ENCODE data around the gene PIGZ.
A peak's percentile ranks its signal among the peaks of the same experiment; 100 is the strongest.

PIGZ gene

DNA sequence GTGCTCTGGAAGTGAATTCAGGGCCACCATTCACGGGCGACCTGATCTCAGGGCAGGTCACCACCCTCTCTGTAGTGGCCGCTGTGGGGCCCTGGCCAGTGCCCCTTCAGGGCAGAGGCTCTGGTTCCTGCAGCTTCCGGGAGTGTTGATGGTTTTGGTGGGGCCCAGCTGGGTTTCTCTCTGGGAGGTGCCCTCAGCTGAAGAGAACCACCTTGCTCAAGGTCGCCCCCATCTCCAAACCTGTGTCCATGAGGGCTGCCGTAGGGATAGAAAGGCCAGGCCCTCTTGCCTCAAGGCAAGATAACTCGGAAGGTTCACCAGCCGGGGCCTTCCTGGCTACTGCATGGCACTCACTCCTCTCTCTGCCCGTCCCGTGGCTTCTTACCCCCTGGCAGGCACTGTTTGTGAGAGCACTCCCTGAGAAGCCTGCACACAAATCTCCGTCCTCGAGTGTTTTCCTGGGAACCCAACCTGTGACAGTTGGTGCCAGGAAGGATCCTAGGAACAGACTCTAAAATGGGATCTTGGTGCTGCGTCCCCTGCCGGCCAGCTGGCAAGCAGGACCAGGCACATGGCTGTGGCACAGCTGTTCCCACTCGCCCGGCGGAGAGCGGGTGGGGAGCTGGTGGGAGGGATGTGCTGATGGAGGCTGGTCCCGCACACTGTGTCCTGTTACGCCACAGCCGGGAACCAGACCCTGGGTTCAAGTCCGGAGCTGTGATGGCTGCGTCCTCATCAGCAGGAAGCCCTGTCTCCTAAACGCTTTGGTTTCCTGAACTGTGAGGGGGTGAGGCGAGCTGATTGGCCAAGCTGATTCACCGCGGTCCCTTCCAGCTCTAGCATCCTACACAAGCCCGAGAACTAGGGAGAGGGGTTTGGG is 23.2 kb upstream of the PIGZ start:
- Histone ChIP-seq H3K27me3 (ENCODE audit: control insufficient read depth in 1 of 2, insufficient read depth in 2 of 2, low read length in 2 of 2) (no peaks in the 10 kb centered on the region), H3K4me3 (ENCODE audit: low read depth in 1 of 2, low read length in 2 of 2) (no peak overlapping the region), H3K9me3 (ENCODE audit: control insufficient read depth in 1 of 2, low read length in 2 of 2) (no peaks in the 10 kb centered on the region), H3K4me1 (ENCODE audit: control insufficient read depth in 1 of 2, insufficient read depth in 2 of 2, low read length in 2 of 2) (peaks cover 10 to 16% of the 10 kb centered on the region in 2 donors), H3K9ac (ENCODE audit: low read depth in 1 of 2, low read length in 2 of 2) (no peak overlapping the region), H3K27ac (ENCODE audit: low read depth, low read length) (no peak overlapping the region), H3K36me3 (ENCODE audit: control insufficient read depth in 1 of 2, insufficient read depth in 2 of 2, low read length in 2 of 2) (no peaks in the 10 kb centered on the region)

- no peaks in the 10 kb centered on the region for H3K36me3 ChIP-seq (ENCODE audit: control insufficient read depth in 1 of 2, insufficient read depth in 2 of 2, low read length in 2 of 2)
- no peak overlapping the region for H3K27ac ChIP-seq (ENCODE audit: low read depth, low read length)
- no peaks in the 10 kb centered on the region for H3K27me3 ChIP-seq (ENCODE audit: control insufficient read depth in 1 of 2, insufficient read depth in 2 of 2, low read length in 2 of 2)
- no peak overlapping the region for H3K9ac ChIP-seq (ENCODE audit: low read depth in 1 of 2, low read length in 2 of 2)
- no peaks in the 10 kb centered on the region for H3K9me3 ChIP-seq (ENCODE audit: control insufficient read depth in 1 of 2, low read length in 2 of 2)
- peaks cover 10 to 16% of the 10 kb centered on the region in 2 donors for H3K4me1 ChIP-seq (ENCODE audit: control insufficient read depth in 1 of 2, insufficient read depth in 2 of 2, low read length in 2 of 2)
- H3K4me3 ChIP-seq (ENCODE audit: low read depth in 1 of 2, low read length in 2 of 2), result no peak overlapping the region
These were observed 22.0 kb upstream of the PIGZ start for GRCh38 chr3:196990601-196991007.

- H3K36me3 ChIP-seq (ENCODE audit: control insufficient read depth in 1 of 2, insufficient read depth in 2 of 2, low read length in 2 of 2), result no peaks in the 10 kb centered on the region
- no peaks in the 10 kb centered on the region for H3K27me3 ChIP-seq (ENCODE audit: control insufficient read depth in 1 of 2, insufficient read depth in 2 of 2, low read length in 2 of 2)
- H3K4me3 ChIP-seq (ENCODE audit: low read depth in 1 of 2, low read length in 2 of 2), result no peak overlapping the region
- H3K4me1 ChIP-seq (ENCODE audit: control insufficient read depth in 1 of 2, insufficient read depth in 2 of 2, low read length in 2 of 2), result peaks cover 10 to 16% of the 10 kb centered on the region in 2 donors
- H3K9ac ChIP-seq (ENCODE audit: low read depth in 1 of 2, low read length in 2 of 2), result no peak overlapping the region
- H3K27ac ChIP-seq (ENCODE audit: low read depth, low read length), result no peak overlapping the region
- H3K9me3 ChIP-seq (ENCODE audit: control insufficient read depth in 1 of 2, low read length in 2 of 2), result no peaks in the 10 kb centered on the region
These were observed 21.2 kb upstream of the PIGZ start for GRCh38 chr3:196989721-196990262.

DNA sequence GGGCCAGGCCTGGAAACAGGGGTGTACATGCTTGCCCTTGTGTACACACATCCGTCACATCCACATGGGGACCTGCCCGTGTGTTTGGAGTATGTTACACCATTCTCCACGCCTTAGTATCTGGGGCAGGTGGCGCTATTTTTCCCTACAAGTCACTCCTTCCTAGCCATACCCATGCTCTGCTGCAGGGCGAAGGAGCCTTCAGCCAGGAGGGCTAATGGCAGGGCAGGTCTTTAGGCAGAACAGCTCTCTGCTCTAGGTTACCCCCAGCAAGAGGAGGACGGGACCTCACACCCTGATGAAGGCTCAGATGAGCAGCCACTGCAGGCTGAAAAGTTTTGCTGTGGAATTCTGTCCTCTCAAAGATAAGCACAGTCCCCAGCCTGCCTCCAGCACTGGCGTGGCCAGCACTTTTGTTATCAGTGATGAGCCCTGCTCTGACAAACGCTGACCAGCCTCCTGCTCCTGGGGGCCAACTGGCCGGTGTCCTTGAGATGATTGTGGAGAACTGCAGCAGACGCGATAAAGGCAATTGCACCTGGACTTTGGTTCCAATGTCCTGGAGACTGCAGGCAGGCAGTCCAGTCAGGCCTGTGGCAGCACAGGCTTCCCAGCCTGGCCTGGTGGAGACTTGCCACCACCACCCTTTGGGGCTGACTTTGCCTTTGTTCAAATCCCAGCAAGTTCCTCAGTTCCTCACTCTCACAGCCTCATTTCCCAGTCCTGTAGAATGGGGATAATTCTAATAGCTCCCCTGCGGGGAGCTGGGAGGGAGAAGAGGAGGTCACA is 19.8 kb upstream of the PIGZ start:
- Histone ChIP-seq H3K4me1 (ENCODE audit: control insufficient read depth in 1 of 2, insufficient read depth in 2 of 2, low read length in 2 of 2) (peaks cover 10 to 16% of the 10 kb centered on the region in 2 donors), H3K9me3 (ENCODE audit: control insufficient read depth in 1 of 2, low read length in 2 of 2) (peaks cover 1 to 2% of the 10 kb centered on the region in 2 donors), H3K27me3 (ENCODE audit: control insufficient read depth in 1 of 2, insufficient read depth in 2 of 2, low read length in 2 of 2) (no peaks in the 10 kb centered on the region), H3K36me3 (ENCODE audit: control insufficient read depth in 1 of 2, insufficient read depth in 2 of 2, low read length in 2 of 2) (no peaks in the 10 kb centered on the region), H3K27ac (ENCODE audit: low read depth, low read length) (no peak overlapping the region), H3K4me3 (ENCODE audit: low read depth in 1 of 2, low read length in 2 of 2) (peak overlapping the region in 1 of 2 donors; percentile 13), H3K9ac (ENCODE audit: low read depth in 1 of 2, low read length in 2 of 2) (no peak overlapping the region)

GRCh38 chr3:196987022-196987421 is 18.4 kb upstream of the PIGZ start:
- H3K4me1 ChIP-seq (ENCODE audit: control insufficient read depth in 1 of 2, insufficient read depth in 2 of 2, low read length in 2 of 2), result peaks cover 10 to 16% of the 10 kb centered on the region in 2 donors
- H3K27ac ChIP-seq (ENCODE audit: low read depth, low read length), result no peak overlapping the region
- H3K36me3 ChIP-seq (ENCODE audit: control insufficient read depth in 1 of 2, insufficient read depth in 2 of 2, low read length in 2 of 2), result no peaks in the 10 kb centered on the region
- H3K4me3 ChIP-seq (ENCODE audit: low read depth in 1 of 2, low read length in 2 of 2), result no peak overlapping the region
- no peak overlapping the region for H3K9ac ChIP-seq (ENCODE audit: low read depth in 1 of 2, low read length in 2 of 2)
- H3K27me3 ChIP-seq (ENCODE audit: control insufficient read depth in 1 of 2, insufficient read depth in 2 of 2, low read length in 2 of 2), result no peaks in the 10 kb centered on the region
- H3K9me3 ChIP-seq (ENCODE audit: control insufficient read depth in 1 of 2, low read length in 2 of 2), result peaks cover 5% of the 10 kb centered on the region in 2 donors

- peaks cover 5% of the 10 kb centered on the region in 2 donors for H3K9me3 ChIP-seq (ENCODE audit: control insufficient read depth in 1 of 2, low read length in 2 of 2)
- H3K4me3 ChIP-seq (ENCODE audit: low read depth in 1 of 2, low read length in 2 of 2), result no peak overlapping the region
- H3K4me1 ChIP-seq (ENCODE audit: control insufficient read depth in 1 of 2, insufficient read depth in 2 of 2, low read length in 2 of 2), result peaks cover 10 to 16% of the 10 kb centered on the region in 2 donors
- no peak overlapping the region for H3K9ac ChIP-seq (ENCODE audit: low read depth in 1 of 2, low read length in 2 of 2)
- no peaks in the 10 kb centered on the region for H3K36me3 ChIP-seq (ENCODE audit: control insufficient read depth in 1 of 2, insufficient read depth in 2 of 2, low read length in 2 of 2)
- no peak overlapping the region for H3K27ac ChIP-seq (ENCODE audit: low read depth, low read length)
- H3K27me3 ChIP-seq (ENCODE audit: control insufficient read depth in 1 of 2, insufficient read depth in 2 of 2, low read length in 2 of 2), result no peaks in the 10 kb centered on the region
These were observed 17.6 kb upstream of the PIGZ start for GRCh38 chr3:196985954-196986885.

DNA sequence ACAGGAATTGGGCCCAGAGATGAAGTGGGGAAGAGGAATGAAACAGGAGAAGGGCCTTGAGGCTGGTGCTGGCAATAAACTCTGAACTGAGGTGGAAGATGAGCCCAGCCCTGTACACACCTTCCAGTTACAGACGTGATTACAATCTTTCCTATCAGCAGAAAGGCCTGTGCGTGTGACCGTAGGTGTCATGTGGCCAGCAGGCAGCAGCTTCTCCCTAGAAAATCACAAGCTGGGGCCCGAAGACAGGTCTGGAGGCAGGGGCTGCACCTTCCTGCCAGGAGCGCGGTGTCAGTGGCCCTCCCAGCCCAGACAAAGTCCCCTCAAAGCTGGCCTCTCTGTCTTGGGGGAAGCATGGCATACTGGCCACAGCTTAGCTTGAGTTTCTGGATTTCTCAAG is 16.7 kb upstream of the PIGZ start:
- H3K4me3 ChIP-seq (ENCODE audit: low read depth in 1 of 2, low read length in 2 of 2), result no peak overlapping the region
- H3K27ac ChIP-seq (ENCODE audit: low read depth, low read length), result no peak overlapping the region
- no peaks in the 10 kb centered on the region for H3K27me3 ChIP-seq (ENCODE audit: control insufficient read depth in 1 of 2, insufficient read depth in 2 of 2, low read length in 2 of 2)
- H3K4me1 ChIP-seq (ENCODE audit: control insufficient read depth in 1 of 2, insufficient read depth in 2 of 2, low read length in 2 of 2), result peaks cover 10 to 16% of the 10 kb centered on the region in 2 donors
- H3K9me3 ChIP-seq (ENCODE audit: control insufficient read depth in 1 of 2, low read length in 2 of 2), result peaks cover 5% of the 10 kb centered on the region in 2 donors
- no peaks in the 10 kb centered on the region for H3K36me3 ChIP-seq (ENCODE audit: control insufficient read depth in 1 of 2, insufficient read depth in 2 of 2, low read length in 2 of 2)
- no peak overlapping the region for H3K9ac ChIP-seq (ENCODE audit: low read depth in 1 of 2, low read length in 2 of 2)

DNA sequence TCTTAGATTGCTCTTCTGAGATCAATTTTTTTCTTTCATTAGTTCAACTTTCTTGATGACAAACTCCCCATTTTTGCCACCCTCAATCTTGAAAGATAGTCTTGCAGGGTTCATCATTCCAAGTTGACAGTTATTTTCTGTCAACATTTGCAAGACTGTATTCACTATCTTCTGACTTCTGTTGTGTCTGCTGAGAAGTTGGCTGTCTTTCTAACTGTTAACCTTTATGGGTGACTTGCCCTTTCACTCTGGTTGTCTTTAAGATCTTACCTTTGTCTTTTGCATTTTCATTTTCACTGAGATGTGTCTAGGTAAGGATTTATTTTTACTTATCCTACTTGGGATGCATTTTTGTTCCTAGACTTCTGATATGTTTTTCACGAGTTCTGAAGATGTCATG is 14.6 kb upstream of the PIGZ start:
- H3K4me1 ChIP-seq (ENCODE audit: control insufficient read depth in 1 of 2, insufficient read depth in 2 of 2, low read length in 2 of 2), result peaks cover 3 to 5% of the 10 kb centered on the region in 2 donors
- no peak overlapping the region for H3K27ac ChIP-seq (ENCODE audit: low read depth, low read length)
- peaks cover 5% of the 10 kb centered on the region in 2 donors for H3K9me3 ChIP-seq (ENCODE audit: control insufficient read depth in 1 of 2, low read length in 2 of 2)
- H3K9ac ChIP-seq (ENCODE audit: low read depth in 1 of 2, low read length in 2 of 2), result no peak overlapping the region
- H3K27me3 ChIP-seq (ENCODE audit: control insufficient read depth in 1 of 2, insufficient read depth in 2 of 2, low read length in 2 of 2), result no peaks in the 10 kb centered on the region
- H3K4me3 ChIP-seq (ENCODE audit: low read depth in 1 of 2, low read length in 2 of 2), result no peak overlapping the region
- no peaks in the 10 kb centered on the region for H3K36me3 ChIP-seq (ENCODE audit: control insufficient read depth in 1 of 2, insufficient read depth in 2 of 2, low read length in 2 of 2)

- Histone ChIP-seq H3K4me1 (ENCODE audit: control insufficient read depth in 1 of 2, insufficient read depth in 2 of 2, low read length in 2 of 2) (no peaks in the 10 kb centered on the region), H3K27me3 (ENCODE audit: control insufficient read depth in 1 of 2, insufficient read depth in 2 of 2, low read length in 2 of 2) (no peaks in the 10 kb centered on the region), H3K36me3 (ENCODE audit: control insufficient read depth in 1 of 2, insufficient read depth in 2 of 2, low read length in 2 of 2) (no peaks in the 10 kb centered on the region), H3K9me3 (ENCODE audit: control insufficient read depth in 1 of 2, low read length in 2 of 2) (peaks cover 5% of the 10 kb centered on the region in 2 donors), H3K27ac (ENCODE audit: low read depth, low read length) (no peak overlapping the region), H3K9ac (ENCODE audit: low read depth in 1 of 2, low read length in 2 of 2) (no peak overlapping the region), H3K4me3 (ENCODE audit: low read depth in 1 of 2, low read length in 2 of 2) (no peak overlapping the region)
These were observed 13.0 kb upstream of the PIGZ start for GRCh38 chr3:196981657-196982056.

All from duodenal mucosa (tissue), 2 donors.